Skin epidermis (tissue), 12 donors: Measurements from ENCODE around the gene OR10H5.
"Not testable (repeated sequence)": the region's sequence is repeated elsewhere in the genome, so short reads cannot be mapped to it uniquely, and the experiment has no call there.

Source experiments
- H3K27ac ChIP-seq, 21 experiments: fragments of 200-600 bp; sonication (generic) in 11 of 21; one replicate each; pipeline ENCODE4 v1.5.0; 2020; ENCODE audit warnings: mild to moderate bottlenecking in 3 of 21, inconsistent platforms in 2 of 21, moderate library complexity in 2 of 21
- H3K4me3 ChIP-seq, 7 experiments: fragments of 200-600 bp; sonication (generic) in 2 of 7; one replicate each; pipeline ENCODE4 v1.5.0; 2020; ENCODE audit warnings: inconsistent platforms in 2 of 7, mild to moderate bottlenecking in 2 of 7, moderate library complexity in 1 of 7

The OR10H5 gene

DNA sequence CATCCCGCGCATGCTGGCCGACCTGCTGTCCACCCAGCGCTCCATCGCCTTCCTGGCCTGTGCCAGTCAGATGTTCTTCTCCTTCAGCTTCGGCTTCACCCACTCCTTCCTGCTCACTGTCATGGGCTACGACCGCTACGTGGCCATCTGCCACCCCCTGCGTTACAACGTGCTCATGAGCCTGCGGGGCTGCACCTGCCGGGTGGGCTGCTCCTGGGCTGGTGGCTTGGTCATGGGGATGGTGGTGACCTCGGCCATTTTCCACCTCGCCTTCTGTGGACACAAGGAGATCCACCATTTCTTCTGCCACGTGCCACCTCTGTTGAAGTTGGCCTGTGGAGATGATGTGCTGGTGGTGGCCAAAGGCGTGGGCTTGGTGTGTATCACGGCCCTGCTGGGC lies 6.8 kb downstream of the OR10H5 start:
- not testable (repeated sequence) for H3K27ac ChIP-seq, H3K4me3 ChIP-seq

DNA sequence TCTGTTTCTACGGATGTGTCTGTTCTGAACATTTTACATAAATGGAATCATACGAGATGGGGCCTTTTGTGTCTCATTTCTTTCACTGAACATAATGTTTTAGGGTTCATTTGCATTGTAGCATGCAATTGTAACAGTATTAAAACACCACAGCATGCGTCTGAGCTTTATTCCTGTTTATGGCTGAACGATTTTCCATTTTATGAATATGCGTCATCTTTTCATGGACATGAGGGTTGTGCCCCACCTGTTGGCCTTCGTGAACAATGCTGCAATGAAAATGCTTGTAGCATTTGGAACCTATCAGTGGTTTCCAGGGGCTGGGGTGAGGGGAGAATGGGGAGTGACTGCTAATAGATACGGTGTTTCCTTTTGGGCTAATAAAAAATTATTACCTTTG lies 22.9 kb downstream of the OR10H5 start:
- H3K4me3 ChIP-seq: no peak overlapping the region
- H3K27ac ChIP-seq: no peak overlapping the region

DNA sequence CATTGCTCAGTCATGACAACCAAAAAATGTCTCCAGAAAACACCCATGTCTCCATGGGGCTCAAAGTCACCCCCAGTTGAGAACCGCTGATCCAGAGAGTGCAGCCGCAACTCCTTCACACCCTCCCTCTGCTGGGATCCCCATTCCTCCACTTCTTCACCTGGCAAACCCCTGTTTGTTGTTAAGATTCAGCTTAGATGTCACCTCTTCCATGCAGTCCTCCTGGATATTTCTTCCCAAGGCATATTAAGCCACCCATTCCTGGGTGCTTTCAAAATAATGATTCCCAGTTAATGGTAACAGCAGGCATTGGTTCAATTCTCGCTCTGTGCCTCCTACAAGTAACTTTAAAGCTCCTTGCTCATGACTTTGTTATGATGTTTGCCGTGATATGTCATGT lies 24.0 kb downstream of the OR10H5 start:
- Histone ChIP-seq H3K4me3 (no peak overlapping the region), H3K27ac (no peak overlapping the region)

DNA sequence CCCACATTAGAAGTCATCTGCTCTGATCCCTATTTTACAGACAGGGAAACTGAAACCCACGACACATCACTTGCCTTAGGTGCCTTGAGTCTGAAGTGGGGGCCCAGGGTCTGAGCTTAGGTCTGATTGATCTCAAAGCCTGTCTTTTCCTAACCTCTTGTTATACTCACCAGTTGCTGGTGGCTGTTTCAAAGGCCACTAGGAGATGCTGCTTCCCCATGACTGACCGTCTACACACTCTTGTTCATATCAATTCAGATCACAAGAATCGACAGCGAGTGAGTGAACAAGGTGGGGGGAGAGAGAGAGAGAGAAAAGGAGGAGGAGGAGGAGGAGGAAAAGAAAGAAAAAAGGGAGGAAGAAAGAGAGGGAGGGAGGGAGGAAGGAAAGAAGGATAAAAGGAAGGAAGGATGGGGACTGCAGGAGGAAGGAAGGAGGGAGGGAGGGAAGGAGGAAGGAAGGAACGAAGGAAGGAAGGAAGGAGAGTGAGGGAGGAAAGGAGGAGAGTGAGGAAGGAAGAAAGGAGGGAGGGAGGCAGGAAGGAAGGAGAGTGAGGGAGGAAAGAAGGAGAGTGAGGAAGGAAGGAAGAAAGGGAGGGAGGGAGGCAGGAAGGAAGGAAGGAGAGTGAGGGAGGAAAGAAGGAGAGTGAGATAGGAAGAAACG lies 24.7 kb downstream of the OR10H5 start:
- H3K27ac ChIP-seq: no peak overlapping the region
- no peak overlapping the region for H3K4me3 ChIP-seq

DNA sequence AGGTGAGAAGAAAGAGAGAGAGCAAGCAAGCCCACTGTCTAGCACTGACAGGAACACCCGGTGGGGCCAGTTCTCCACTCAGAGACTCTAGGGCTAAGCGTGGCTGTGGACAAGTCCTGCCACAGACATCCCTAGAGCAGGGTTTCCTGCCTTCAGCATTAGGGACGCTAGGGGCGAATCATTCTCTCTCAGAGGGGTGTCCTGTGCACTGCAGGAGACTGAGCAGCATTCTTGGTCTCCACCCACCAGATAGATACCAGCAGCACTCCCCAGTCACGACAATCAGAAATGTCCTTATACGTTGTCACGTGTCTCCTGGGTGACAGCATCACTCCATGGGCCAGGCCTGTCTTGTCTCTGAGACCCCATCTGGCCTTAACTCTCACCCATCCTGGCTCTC lies 26.5 kb downstream of the OR10H5 start:
- no peak overlapping the region for H3K4me3 ChIP-seq
- no peak overlapping the region for H3K27ac ChIP-seq

DNA sequence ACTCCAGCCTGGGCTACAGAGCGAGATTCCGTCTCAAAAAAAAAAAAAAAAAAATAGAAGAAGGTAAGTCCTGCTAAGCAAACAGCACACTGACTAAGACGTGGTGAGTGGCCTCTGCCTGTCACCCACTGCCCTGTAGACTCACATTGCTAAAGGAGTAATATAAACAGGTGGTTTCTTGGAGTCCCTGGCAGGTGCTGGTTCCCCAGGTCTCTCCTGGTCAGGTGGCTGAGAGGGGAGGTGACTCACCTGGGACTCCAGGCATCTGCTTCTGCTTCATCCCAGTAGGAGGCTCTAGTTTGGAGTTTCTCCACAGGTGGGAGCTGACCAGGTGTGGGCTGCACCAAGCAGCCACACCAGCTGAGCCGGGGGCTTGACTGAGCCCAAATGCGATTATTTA lies 27.8 kb downstream of the OR10H5 start, which contains the start of gene OR10H1:
OR10H1 (minus strand) TSS at position 359 of the 400 bp plus-strand sequence. CDS start 7,627 bp downstream, outside the sequence.
- Histone ChIP-seq H3K4me3 (no peak within 1 kb of the TSS), H3K27ac (no peak within 1 kb of the TSS)

DNA sequence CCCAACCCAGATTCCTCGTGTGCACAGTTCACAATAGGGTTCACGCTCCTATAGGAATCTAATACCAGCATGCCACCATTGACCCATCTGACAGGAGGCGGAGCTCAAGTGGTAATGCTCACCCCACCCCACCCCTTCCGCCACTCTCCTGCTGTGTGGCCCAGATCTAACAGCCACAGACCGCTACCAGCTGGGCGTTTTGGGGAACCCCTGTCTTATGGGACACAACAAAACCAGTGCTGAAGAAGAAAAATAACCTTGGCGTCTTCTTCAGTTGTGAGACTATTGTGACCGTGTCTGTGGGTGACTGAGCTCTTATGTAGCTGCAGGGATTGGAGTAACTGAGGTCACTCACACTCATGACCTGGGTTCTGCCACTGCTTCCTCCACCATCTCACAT lies 33.2 kb downstream of the OR10H5 start:
- no peak overlapping the region for H3K27ac ChIP-seq
- no peak overlapping the region for H3K4me3 ChIP-seq

DNA sequence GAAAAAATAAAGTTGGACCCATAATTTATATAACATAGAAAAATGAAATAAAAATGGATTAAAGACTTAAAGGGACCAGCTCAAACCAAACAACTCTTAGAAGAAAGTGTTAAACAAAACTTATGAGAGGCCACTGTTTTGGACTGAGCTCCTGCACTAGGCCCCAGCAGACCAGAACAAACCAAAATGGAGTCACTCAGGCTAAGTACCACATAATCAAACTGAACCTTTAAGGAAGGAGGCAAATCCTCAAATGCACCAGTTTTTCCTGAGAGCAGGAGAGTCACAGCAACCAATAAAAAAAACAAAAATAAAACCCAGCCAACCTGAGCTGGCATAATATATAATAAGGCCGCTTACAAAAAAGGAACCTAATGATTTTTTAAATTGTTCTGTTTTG lies 38.3 kb downstream of the OR10H5 start:
- Histone ChIP-seq H3K4me3 (no peak overlapping the region), H3K27ac (no peak overlapping the region)

DNA sequence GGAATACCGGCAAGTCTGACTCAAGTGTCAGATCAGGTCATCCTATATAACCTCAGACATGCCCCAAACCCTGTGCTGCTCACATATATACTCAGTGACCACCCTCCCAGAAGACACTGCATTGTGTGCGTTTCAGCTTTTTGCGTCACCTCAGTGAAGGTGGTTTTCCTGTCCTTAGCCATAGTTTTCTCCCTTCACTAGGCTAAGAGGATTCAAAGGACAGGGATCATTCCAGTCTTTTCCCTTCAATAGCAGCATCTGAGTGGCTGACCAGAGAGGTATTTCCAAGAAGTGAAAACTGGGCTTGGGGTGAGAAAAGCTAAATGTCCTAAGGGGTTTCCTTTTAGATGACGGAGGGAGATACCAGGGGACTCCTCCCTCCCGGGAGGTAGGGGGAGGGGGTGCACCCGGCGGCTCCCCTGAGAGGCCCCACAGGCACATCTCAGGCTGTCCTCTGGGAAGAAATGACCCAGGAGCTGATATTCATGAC lies 40.7 kb downstream of the OR10H5 start:
- Histone ChIP-seq H3K27ac (peak overlapping the region in 2 of 21 experiments; percentile 21 to 46), H3K4me3 (no peak overlapping the region)

DNA sequence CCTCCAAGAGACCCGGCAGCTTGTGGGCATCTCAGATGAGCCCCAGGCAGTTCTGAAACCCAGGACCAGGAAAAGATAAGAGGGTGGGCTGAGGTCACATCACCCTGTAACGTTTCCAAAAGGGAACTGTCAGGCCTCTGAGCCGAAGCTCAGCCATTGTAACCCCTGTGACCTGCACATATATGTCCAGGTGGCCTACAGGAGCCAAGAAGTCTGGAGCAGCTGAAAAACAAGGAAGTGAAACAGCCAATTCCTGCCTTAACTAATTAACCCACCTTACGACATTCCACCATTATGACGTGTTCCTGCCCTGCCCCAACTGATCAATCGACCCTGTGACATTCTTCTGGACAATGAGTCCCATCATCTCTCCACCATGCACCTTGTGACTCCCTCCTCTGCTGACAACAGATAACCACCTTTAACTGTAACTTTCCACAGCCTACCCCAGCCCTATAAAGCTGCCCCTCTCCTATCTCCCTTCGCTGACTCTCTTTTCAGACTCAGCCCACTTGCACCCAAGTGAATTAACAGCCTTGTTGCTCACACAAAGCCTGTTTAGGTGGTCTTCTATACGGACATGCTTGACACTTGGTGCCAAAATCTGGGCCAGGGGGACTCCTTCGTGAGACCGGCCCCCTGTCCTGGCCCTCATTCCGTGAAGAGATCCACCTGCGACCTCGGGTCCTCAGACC lies 41.3 kb downstream of the OR10H5 start:
- not testable (repeated sequence) for H3K4me3 ChIP-seq
- peak overlapping the region in 3 of 21 experiments; percentile 3 to 46 (median 21) for H3K27ac ChIP-seq

DNA sequence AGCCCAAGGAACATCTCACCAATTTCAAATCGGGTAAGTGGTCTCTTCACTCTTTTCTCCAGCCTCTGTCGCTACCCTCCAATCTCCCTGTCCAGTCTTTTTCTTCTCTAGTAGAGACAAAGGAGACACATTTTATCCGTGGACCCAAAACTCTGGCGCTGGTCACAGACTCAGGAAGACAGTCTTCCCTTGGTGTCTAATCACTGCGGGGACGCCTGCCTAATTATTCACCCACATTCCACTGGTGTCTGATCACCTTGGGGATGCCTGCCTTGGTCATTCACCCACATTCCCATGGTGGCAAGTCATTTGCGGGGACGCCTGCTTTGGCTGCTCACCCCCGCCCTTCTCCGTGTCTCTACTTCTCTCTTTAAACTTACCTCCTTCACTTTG lies 41.8 kb downstream of the OR10H5 start:
- Histone ChIP-seq H3K27ac (peak overlapping the region in 2 of 21 experiments; percentile 3 to 16), H3K4me3 (no peak overlapping the region)

DNA sequence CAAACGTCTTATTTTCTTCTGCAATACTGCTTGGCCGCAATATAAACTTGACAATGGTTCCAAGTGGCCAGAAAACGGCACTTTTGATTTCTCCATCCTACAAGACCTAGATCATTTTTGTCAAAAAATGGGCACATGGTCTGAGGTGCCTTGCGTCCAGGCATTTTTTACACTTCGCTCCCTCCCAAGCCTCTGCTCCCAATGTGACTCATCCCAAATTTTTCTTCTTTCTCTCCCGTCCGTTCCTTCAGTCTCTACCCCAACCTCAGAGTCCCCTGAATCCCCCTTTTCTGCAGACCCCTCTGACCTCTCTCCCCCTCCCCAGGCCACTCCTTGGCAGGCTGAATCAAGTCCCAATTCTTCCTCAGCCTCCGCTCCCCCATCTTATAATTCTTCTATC lies 42.3 kb downstream of the OR10H5 start:
- Histone ChIP-seq H3K27ac (no peak overlapping the region), H3K4me3 (no peak overlapping the region)

DNA sequence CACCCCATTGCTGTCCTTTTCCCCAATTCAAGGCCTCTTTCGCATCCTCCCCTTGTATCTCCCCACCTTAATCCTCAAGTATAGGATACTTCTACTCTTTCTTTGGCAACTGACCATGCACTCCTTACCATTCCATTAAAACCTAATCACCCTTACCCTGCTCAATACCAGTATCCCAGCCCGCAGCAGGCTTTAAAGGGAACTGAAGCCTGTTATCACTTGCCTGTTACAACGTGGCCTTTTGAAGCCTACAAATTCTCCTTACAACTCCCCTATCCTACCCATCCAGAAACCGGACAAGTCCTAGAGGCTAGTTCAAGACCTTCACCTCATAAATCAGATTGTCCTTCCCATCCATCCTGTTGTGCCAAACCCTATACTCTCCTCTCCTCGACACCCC lies 44.2 kb downstream of the OR10H5 start:
- Histone ChIP-seq H3K27ac (no peak overlapping the region), H3K4me3 (no peak overlapping the region)

DNA sequence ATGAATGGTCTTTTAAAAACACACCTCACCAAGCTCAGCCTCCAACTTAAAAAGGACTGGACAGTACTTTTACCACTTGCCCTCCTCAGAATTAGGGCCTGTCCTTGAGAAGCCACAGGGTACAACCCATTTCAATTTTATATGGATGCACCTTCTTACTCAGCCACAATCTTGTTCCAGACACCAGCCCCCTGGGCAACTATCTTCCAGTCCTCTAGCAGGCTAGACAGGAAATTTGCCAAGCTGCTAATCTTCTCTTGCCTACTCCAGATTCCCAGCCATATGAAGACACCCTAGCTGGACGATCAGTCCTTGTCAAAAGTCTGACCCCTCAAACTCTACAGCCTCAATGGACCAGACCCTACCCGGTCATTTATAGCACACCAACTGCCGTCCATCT lies 46.8 kb downstream of the OR10H5 start:
- not testable (repeated sequence) for H3K4me3 ChIP-seq, H3K27ac ChIP-seq

DNA sequence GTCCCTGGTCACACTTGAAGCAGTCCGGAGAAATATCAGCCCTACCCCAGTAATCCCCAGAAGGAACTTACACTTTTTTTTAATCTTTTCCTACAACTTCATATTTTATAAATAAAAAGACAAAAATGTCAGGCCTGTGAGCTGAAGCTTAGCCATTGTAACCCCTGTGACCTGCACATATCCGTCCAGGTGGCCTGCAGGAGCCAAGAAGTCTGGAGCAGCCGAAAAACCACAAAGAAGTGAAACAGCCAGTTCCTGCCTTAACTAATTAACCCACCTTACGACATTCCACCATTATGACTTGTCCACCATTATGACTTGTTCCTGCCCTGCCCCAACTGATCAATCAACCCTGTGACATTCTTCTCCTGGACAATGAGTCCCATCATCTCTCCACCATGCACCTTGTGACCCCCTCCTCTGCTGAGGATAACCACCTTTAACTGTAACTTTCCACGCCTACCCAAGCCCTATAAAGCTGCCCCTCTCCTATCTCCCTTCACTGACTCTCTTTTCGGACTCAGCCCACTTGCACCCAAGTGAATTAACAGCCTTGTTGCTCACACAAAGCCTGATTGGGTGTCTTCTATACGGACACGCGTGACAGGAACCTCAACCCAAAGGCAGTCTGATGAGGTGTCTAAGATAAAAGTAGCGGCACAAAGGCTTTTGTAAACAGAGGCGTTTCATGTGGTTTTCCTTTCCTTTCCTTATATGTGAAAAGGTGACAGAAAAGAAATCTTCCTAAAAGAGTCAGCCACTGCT lies 48.3 kb downstream of the OR10H5 start:
- Histone ChIP-seq H3K27ac (peak overlapping the region in 20 of 21 experiments; percentile 95 to 100 (median 98)), H3K4me3 (peak overlapping the region; percentile 56 to 91 (median 68))

DNA sequence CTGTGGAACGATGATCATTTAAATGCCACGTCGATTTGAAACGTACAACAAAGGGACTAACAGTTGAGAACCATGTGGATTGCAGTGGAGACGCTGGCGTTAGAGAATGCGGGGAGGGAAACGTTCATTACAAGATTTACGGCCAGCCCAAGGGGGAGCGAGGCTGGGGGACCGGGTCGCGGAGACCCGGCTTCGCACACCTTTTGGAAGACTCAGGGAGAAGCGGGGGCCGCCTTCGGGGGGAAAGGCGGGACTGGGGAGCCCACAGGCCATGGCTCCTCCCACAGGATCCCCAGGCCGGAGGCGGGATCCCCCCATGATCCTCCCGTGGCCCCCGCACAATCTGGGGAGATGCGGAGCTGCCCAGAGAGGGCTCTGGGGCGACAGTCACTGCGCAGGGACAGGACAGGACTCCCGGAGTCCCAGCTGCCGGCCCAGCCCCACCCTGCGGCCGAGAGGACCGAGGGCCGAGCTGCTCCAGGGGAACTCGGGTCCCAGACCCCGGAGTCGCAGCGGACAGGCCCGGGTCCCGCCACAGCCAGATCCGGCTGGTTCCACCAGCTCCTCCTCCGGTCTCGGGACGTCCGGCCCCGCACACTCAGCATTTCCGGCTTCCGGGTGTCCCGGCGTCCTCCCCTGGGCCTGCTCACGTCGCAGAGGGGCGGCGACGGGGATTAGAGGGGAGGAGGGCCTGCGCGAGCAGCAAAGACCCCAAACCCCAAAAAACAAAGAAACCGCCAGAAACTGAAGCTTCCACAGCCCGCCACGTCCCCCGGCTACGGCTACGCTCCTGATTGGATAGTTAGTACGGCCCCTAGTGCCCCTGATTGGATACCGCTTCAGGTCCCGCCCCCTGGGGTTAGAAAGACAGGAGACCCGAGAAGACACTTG lies 49.1 kb downstream of the OR10H5 start:
- Histone ChIP-seq H3K27ac (peak overlapping the region; percentile 91 to 100 (median 98)), H3K4me3 (peak overlapping the region; percentile 56 to 91 (median 68))

DNA sequence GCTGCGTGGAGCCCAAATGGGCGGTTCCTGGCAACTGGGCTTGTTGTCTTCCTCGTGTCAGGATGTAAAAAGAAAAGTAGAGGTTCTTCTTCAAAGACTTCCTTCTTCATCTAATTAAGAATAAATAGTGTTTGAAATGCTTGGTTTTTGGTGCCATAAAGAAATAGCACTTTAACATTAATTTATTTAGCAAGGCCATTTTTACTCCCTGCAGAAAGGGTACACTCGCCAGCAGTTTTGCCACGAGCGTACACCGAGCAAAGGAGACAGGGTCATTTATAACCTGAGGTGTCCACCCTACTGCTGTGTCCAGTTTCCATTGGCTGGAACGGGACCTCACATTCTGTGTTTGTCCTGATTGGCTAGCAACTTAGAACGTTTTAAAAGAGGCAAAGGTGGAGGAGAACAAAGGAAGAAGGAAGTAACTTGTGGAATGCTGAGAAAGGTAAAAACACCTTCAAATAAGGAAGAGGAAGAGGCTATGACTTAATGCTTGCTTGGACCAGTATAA lies 49.8 kb downstream of the OR10H5 start:
- H3K27ac ChIP-seq: peak overlapping the region in 18 of 21 experiments; percentile 95 to 100 (median 99)
- peak overlapping the region; percentile 56 to 91 (median 68) for H3K4me3 ChIP-seq

DNA sequence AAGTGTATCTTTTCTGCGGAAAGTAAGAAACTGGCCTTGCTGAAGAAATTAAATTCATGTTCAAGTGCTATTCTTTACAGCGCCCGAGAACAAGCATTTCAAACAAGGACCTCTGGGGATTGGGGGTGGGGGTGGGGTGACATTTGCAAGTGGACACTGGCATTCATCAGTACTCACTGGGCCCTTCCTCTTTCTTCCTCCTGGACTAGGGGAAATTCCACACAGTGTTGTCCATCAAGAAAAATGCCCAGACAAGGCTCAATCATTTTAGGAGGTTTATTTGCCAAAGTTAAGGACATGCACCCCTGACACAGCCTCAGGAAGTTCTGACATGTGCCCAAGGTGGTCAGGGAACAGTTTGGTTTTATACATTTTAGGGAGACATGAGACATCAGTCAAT lies 50.9 kb downstream of the OR10H5 start:
- H3K27ac ChIP-seq: peak overlapping the region in 4 of 21 experiments; percentile 96 to 100 (median 98)
- no peak overlapping the region for H3K4me3 ChIP-seq

DNA sequence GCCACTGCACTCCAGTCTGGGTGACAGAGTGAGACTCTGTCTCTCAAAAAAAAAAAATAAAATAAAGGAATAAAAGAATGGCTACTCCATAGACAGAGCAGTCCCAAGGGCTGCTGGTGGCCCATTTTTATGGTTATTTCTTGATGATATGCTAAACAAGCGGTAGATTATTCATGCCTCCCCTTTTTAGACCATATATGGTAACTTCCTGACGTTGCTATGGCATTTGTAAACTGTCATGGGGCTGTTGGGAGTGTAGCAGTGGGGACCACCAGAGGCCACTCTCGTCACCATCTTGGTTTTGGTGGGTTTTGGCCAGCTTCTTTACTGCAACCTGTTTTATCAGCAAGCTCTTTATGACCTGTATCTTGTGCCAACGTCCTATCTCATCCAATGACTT lies 52.4 kb downstream of the OR10H5 start:
- H3K4me3 ChIP-seq, H3K27ac ChIP-seq: not testable (repeated sequence)
